GM12873 (cell line): ENCODE results near the gene ALPG.

Experiments
- TF ChIP-seq, protein P1 (sequence below): IDR thresholded peaks from 2 replicates; pipeline ENCODE4 v1.5.1; 2012; ENCODE audit warnings: low read depth, mild to moderate bottlenecking, moderate library complexity, low read length, control low read depth; ENCODE audit not compliant: insufficient read depth; ENCODE audit errors: missing control alignments

The ALPG gene

DNA sequence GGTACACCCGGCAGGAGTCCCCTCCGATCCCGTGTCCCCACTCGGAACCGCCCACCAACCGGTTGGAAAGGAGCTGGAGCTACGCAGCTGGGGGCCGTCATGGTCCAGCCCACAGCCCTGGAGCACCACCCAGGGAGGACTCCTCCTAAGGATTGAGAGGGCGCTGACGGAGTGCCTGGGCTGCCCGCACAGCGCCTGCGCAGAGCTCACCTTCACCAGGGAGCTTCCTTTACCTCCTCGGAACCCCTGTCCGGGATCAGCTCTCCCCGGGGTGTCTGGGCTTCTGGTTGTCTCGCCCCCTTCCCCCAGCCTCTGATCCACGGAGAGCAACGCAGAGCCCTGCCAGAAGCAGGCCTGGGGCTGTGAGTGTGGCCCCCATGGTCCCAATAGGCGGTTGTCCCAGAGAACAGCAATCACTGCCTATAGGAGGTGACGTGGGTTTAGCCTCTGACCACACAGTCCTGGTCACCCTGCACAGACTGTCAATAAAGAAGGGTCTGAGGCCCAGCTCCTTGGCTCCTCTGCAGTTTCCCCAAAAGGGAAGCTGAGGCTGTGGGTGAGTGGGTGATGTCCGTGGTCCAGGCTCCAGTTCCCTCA lies 14.6 kb downstream of the ALPG start:
- TF ChIP-seq, protein P1, sequence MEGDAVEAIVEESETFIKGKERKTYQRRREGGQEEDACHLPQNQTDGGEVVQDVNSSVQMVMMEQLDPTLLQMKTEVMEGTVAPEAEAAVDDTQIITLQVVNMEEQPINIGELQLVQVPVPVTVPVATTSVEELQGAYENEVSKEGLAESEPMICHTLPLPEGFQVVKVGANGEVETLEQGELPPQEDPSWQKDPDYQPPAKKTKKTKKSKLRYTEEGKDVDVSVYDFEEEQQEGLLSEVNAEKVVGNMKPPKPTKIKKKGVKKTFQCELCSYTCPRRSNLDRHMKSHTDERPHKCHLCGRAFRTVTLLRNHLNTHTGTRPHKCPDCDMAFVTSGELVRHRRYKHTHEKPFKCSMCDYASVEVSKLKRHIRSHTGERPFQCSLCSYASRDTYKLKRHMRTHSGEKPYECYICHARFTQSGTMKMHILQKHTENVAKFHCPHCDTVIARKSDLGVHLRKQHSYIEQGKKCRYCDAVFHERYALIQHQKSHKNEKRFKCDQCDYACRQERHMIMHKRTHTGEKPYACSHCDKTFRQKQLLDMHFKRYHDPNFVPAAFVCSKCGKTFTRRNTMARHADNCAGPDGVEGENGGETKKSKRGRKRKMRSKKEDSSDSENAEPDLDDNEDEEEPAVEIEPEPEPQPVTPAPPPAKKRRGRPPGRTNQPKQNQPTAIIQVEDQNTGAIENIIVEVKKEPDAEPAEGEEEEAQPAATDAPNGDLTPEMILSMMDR, result no peak

DNA sequence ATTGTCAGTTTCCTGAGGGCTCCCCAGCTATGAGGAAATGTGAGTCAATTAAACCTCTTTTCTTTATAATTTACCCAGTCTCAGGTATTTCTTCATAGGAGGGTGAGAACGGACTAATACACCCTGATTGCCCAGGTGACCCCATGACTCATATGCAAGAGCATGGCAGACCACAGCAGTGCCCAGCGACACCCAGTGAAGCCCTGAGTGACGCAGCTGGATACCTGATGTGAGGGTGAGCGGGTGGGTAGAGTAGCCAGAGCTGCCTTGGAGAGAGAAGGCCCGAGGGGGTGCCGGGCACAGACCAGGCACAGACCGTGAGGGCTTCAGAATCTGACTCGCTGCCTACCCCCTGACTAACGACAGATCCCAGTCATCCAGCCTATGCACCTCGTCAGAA lies 15.4 kb downstream of the ALPG start:
- TF ChIP-seq, protein P1, result no peak

DNA sequence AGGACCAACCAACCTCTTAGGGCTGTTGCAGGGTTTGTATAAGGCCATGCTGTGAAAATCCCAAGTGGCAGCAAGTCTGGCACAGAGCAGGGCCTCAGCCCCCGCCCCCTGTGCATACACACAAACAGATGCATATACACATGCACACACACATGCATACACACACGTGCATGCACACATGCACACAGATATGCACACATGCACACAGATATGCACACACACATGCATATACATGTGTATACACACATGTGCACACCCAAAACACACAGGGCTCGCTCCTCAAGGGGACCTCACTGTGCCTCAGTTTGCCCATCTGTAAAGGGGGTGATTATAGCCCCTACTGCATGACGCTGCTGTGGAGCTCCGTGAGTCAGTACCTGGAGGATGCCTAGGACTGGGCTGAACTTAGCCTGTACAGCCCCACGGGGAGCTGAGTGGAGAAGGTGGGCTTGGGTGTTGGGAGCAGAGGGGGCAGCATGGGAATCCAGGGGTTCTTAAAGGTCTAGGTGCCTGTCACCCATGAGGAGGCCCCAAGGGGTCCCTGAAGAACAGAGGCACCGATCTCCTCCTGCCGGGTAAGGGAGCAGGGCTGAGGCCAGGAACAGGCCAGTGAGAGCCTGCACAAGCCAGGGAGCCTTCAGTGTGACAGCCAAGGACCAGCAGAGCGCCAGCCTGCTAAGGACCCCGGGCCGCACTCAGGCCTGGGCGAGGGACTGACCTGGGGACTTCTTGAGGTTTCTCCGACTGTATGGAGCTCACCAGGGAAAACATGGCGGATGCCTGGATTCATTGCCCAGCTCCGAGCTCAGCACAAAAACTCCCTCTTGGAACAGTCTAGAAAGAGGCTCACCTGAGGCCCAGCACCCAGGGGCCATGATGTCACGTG lies 25.3 kb downstream of the ALPG start:
- TF ChIP-seq, protein P1, result no peak

DNA sequence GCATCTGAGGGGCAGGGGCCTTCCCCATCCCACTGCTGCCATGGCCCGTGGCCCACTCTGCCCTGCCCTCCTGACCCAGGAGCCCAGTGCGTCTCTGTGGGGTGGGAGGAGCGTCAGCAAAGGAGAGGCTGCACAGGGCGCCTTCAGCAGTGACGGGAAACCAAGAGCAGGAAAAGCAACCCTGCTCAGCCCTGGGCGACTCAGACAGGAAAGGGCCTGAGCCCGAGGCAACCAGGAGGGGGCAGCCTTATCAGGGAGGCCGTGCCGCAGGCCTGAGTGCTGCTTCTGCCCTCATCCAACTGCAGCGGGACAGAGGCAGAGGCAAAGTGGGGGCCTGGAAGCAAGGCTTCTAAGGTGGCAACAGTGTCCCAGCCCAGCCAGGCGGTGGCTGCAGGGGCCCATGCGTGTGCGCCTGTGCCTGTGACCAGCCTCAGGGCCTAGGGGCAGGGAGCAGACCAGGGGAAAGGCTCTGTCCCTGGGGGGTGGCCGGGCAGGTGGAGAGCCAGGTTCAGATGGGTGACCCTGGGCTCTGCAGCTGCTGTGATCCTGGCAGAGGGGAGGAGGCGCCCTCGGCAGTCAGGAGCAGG lies 26.0 kb downstream of the ALPG start:
- TF ChIP-seq, protein P1, result no peak

DNA sequence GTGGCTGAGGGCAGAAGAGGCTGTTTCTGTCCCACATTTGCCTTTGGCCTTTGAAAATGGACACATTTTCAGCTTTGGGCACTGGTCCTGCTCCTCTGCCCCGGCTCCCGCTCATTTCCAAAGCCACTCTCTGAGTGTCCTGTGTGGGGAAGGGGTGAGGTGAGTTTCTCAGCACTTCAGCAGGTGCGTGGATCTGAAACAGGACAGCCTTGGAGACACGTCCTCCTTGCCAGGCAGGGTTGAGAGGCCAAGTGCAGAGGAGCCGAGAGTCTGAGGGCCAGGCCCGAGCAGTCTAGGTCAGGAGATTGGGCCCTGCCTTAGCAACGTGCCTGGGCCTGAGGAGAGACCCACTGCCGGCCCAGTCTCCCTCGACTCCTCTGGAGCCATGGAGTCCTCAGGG lies 27.4 kb downstream of the ALPG start:
- TF ChIP-seq, protein P1, result no peak

DNA sequence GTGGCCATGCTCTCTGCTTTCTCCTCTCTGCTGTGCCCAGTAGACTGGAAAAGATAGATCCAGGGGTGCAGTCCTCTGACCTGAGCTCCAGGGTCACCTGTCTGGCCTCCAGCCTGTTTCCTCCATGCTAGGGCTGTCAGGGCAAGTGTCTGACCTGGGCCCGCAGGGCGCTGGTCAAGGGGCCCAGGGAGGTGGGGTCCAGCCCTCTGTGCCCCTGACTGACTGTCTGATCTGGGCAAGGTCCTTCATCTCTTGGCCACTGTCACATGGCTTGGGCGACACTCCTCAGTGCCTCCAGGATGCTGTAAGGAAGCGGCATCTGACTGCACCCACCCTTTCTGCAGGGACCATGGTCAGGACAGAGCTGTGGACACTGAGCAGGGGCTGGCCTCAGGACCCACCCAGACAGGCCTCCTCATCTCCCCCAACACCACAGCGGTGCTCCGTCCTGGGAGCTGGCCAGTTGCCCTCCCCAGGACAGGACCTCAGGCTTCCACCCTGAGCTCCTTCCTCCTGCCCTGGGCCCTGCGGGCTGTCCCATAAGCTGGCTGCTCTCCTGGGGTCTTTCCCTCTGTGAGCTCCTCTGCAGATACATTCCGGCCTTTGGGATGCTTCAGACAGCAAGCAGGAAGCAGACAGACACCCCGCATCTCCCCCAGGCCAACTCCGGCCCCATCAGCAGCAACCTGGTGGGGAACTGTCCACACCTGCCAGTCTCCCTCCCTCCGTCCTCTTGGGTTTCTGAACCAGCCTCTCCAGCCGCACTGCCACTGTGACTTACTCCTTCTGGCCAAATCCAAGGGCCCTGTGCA lies 28.1 kb downstream of the ALPG start:
- TF ChIP-seq, protein P1, result no peak

DNA sequence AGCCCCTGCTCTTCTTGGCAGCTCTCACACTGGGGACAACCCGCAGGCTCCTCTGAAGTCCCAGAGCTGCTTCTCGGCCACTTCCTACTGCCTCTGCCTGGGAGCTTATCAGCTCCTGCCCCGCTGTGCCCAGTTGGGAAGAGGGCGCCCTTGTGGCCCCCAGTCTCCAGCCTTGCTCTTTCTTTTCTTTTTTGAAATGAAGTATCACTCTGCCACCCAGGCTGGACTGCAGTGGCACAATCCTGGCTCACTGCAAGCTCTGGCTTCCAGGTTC lies 28.7 kb downstream of the ALPG start:
- TF ChIP-seq, protein P1, result no peak
